Heart left ventricle (tissue), 16 donors: ENCODE results near the gene GPR15LG. TPM values are rescaled to one million over a fixed set of nuclear protein-coding genes. Genes with fewer than 3 reads are reported as not detected.

Experiments used
- ATAC-seq, 4 donors: fragments of 200-7000 bp; cut with Tn5 transposase; one replicate each; pipeline ENCODE4 v1.9.1; 2020 to 2022; ENCODE audit warnings: moderate library complexity in 4 of 4, mild to moderate bottlenecking in 3 of 4, moderate number of reproducible peaks in 1 of 4
- DNase-seq, 5 donors: peaks; one replicate each; pipeline ENCODE4 v3.0.0-alpha.2; 2020
- H3K27ac ChIP-seq, 12 donors: fragments of 200-600 bp; sonication (generic) in 4 of 12; one replicate each; pipeline versions ENCODE4 v1.5.0 to v1.8.0; 2016 to 2022; ENCODE audit warnings: mild to moderate bottlenecking in 2 of 12
- H3K27me3 ChIP-seq, 9 donors: fragments of 200-600 bp; sonication (generic) in 2 of 9; one replicate each; pipeline versions ENCODE4 v1.5.1 to v1.8.0; 2016 to 2022; ENCODE audit warnings: mild to moderate bottlenecking in 3 of 9
- H3K36me3 ChIP-seq, 9 donors: fragments of 200-600 bp; sonication (generic) in 2 of 9; one replicate each; pipeline versions ENCODE4 v1.5.0 to v1.8.0; 2018 to 2022; ENCODE audit warnings: mild to moderate bottlenecking in 2 of 9
- H3K4me1 ChIP-seq, 12 donors: fragments of 200-600 bp; sonication (generic) in 4 of 12; one replicate each; pipeline versions ENCODE4 v1.5.0 to v1.8.0; 2016 to 2022; ENCODE audit warnings: mild to moderate bottlenecking in 3 of 12
- H3K4me3 ChIP-seq, 12 donors: fragments of 200-600 bp; sonication (generic) in 4 of 12; one replicate each; pipeline versions ENCODE4 v1.5.0 to v1.8.0; 2017 to 2022; ENCODE audit warnings: mild to moderate bottlenecking in 9 of 12, moderate library complexity in 4 of 12
- H3K9me3 ChIP-seq, 12 donors: fragments of 200-600 bp; sonication (generic) in 4 of 12; one replicate each; pipeline versions ENCODE4 v1.5.0 to v1.8.0; 2016 to 2022; ENCODE audit warnings: mild to moderate bottlenecking in 1 of 12
- POLR2A ChIP-seq, 2 donors: fragments of 450-650 bp; IDR thresholded peaks; one replicate each; pipeline ENCODE4 v1.6.1; 2017; ENCODE audit warnings: antibody characterized with exemption in 2 of 2, mild to moderate bottlenecking in 2 of 2, moderate library complexity in 2 of 2
- WGBS, 4 donors: extraction: QIAGEN DNeasy Blood & Tissue Kit in 2 of 4; methylation state at CpG; one replicate each; pipeline versions ENCODE4 v1.1.5 to v1.1.7; 2013 to 2018; 5-methylcytosine and 5-hydroxymethylcytosine counted together
- intact Hi-C, 10 donors: fragments of 100-400 bp; cut with DNase I; formaldehyde crosslinking; loops; one replicate each; pipeline versions ENCODE4 v1.11.1 to v1.14.2; 2022
- polyA plus RNA-seq, 2 donors: library from polyadenylated mRNA; stranded (reverse); fragments of 200-250 nt; gene quantifications; one replicate each; pipeline ENCODE4 v1.2.3, GENCODE V29; 2013
- total RNA-seq, 9 donors: library from RNA; depleted of rRNA in 2 of 9; stranded (reverse); fragments of >200 nt in 2 of 9; fragmentation: NEBNext Ultra II Directional in 3 of 9; extraction: Animal tissue kit (Norgen Biotek cat#: 25700) in 3 of 9; gene quantifications; one replicate each; pipeline versions ENCODE4 v1.1.0 to v1.2.4, GENCODE V29; 2016 to 2023
- TF ChIP-seq, protein P1 (sequence below), 12 donors: fragments of 200-600 bp; sonication (generic) in 4 of 12; IDR thresholded peaks; one replicate each; pipeline versions ENCODE4 v1.5.0 to v1.8.0; 2018 to 2022; ENCODE audit warnings: antibody characterized with exemption in 12 of 12, mild to moderate bottlenecking in 5 of 12
- donor health status: ischemic (EF 13 %, LVEDD 7.1; RV severe dilation, severe dysfunction).
- donor health status: healthy with polysubstance abuse.
- donor health status: DM: no; HTN: yes; CAD: no.
- donor health status: DM: no; HTN: no; CAD: no.
- donor health status: ischemic (EF 25% LVEDD 6.9; RV normal size, moderate dysfunction).
- donor health status: ischemic (EF 25% LVEDD 5.7; RV mildly dilated, moderate dysfunction).
- donor health status: healthy.
- donor health status: DM: yes; HTN: yes; CAD: no.
- donor health status: ischemic (EF 35%, LVEDD 5.7; RV mildly dilated, moderate dysfunction).
- donor health status: nonischemic (EF 11% LVEDD 7.7; RV severe dilation, severe dysfunction).
- donor health status: DM: yes; HTN: yes; CAD: no.
- donor health status: PGD.
- donor health status: ischemic (EF 29% LVEDD 5.4; RV normal size, mild dysfunction).
- donor health status: nonischemic (EF 23%, LVEDD 6.1; RV moderate dilation, normal function).

Gene GPR15LG
- total and polyA plus RNA-seq, 11 donors, result 0.11 TPM; not detected in 10

DNA sequence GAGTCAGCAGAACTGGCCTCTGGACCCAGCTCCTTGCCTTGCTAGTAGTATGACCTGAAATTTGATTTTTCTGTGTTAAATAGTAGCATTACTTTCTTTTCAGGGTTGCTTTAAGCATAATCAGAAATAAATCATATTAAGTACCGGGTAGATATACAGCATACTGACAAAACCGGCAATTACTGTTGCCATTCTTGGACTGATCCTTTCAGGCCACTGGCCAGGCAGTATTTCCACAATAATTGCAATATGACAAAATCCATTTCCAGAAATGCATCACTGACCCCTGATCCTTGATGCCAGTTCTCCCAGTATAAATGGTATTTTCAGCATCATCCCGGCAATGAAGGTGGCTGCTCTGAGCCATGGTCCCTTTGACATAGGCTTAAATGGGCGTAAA, 60.9 kb downstream of the GPR15LG start:
- 78 to 93% (median 85%) methylated on average over 4 of the region's 4 CpGs for WGBS, 4 donors
- Histone ChIP-seq H3K4me3 (no peak overlapping the region), H3K9me3 (no peaks in the 10 kb centered on the region), H3K27me3 (peaks cover 0 to 9% (median 4%) of the 10 kb centered on the region in 9 donors), H3K36me3 (no peaks in the 10 kb centered on the region), H3K27ac (no peak overlapping the region), H3K4me1 (peaks cover 0 to 3% (median 0%) of the 10 kb centered on the region in 12 donors)
- TF ChIP-seq POLR2A (IDR thresholded peaks at IDR 0.05), result no peak
- TF ChIP-seq, protein P1, sequence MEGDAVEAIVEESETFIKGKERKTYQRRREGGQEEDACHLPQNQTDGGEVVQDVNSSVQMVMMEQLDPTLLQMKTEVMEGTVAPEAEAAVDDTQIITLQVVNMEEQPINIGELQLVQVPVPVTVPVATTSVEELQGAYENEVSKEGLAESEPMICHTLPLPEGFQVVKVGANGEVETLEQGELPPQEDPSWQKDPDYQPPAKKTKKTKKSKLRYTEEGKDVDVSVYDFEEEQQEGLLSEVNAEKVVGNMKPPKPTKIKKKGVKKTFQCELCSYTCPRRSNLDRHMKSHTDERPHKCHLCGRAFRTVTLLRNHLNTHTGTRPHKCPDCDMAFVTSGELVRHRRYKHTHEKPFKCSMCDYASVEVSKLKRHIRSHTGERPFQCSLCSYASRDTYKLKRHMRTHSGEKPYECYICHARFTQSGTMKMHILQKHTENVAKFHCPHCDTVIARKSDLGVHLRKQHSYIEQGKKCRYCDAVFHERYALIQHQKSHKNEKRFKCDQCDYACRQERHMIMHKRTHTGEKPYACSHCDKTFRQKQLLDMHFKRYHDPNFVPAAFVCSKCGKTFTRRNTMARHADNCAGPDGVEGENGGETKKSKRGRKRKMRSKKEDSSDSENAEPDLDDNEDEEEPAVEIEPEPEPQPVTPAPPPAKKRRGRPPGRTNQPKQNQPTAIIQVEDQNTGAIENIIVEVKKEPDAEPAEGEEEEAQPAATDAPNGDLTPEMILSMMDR (IDR thresholded peaks at IDR 0.05), result no peak
- intact Hi-C loops, result no loop called here
- no peak for DNase-seq
- no peak for ATAC-seq

Other genes starting within 250 kb of the GPR15LG start
- 100 to 1,000 TPM; 299 to 603 (median 393) TPM for gene GHITM, start 34.3 kb upstream of the GPR15LG start, total RNA-seq
- 100 to 1,000 TPM; 274 to 449 TPM for gene GHITM, start 34.3 kb upstream of the GPR15LG start, polyA plus RNA-seq
- gene CDHR1, start 20.7 kb downstream of the GPR15LG start, total RNA-seq, result 1 to 10 TPM in 2 of 9 donors, under 1 TPM in 6, not detected in 1; 0.14 to 1.3 (median 0.43) TPM
- under 1 TPM; 0.07 to 0.11 TPM for gene CDHR1, start 20.7 kb downstream of the GPR15LG start, polyA plus RNA-seq
- not detected for gene LRIT2, start 51.7 kb downstream of the GPR15LG start, total RNA-seq
- gene LRIT2, start 51.7 kb downstream of the GPR15LG start, polyA plus RNA-seq, result not detected
- gene LRIT1, start 67.7 kb downstream of the GPR15LG start, total RNA-seq, result not detected
- gene LRIT1, start 67.7 kb downstream of the GPR15LG start, polyA plus RNA-seq, result not detected
- gene RGR, start 71.3 kb downstream of the GPR15LG start, total RNA-seq, result under 1 TPM in 3 of 9 donors, not detected in 6; 0.35 to 0.99 (median 0.38) TPM
- 1 to 10 TPM in 1 of 2 donors, under 1 TPM in 1; 0.04 to 2.0 TPM for gene RGR, start 71.3 kb downstream of the GPR15LG start, polyA plus RNA-seq
- 100 to 1,000 TPM; 101 to 244 (median 161) TPM for gene CCSER2, start 154.8 kb downstream of the GPR15LG start, total RNA-seq
- gene CCSER2, start 154.8 kb downstream of the GPR15LG start, polyA plus RNA-seq, result 10 to 100 TPM; 32.4 to 72.0 TPM